Kidney (tissue), 14 donors: ENCODE results near the gene ITSN2. TPM values are rescaled to one million over a fixed set of nuclear protein-coding genes. Genes with fewer than 3 reads are reported as not detected.

Experiments
- DNase-seq, 5 donors: peaks; one replicate each; pipeline ENCODE4 v3.0.0-alpha.2; 2013 to 2020
- FAIRE-seq: peaks from 2 replicates; lab custom pipeline; 2012; peaks lifted over from hg19 to GRCh38; lab: Jason Lieb, UNC
- H3K27ac ChIP-seq, 2 donors: one replicate each; pipeline ENCODE4 v1.7.0; 2013; ENCODE audit warnings: low read depth in 2 of 2, low read length in 2 of 2, inconsistent platforms in 1 of 2
- H3K27me3 ChIP-seq: one replicate; pipeline ENCODE4 v1.7.1; 2013; ENCODE audit warnings: low read length, inconsistent platforms; ENCODE audit not compliant: control insufficient read depth, insufficient read depth
- H3K36me3 ChIP-seq, 3 donors: one replicate each; pipeline versions ENCODE4 v1.7.0 to v1.7.1; 2013; ENCODE audit warnings: low read length in 3 of 3, control low read depth in 1 of 3, inconsistent platforms in 1 of 3; ENCODE audit not compliant: insufficient read depth in 3 of 3, control insufficient read depth in 2 of 3
- H3K4me1 ChIP-seq, 3 donors: one replicate each; pipeline versions ENCODE4 v1.7.0 to v1.7.1; 2013; ENCODE audit warnings: low read length in 3 of 3, inconsistent platforms in 1 of 3, low read depth in 1 of 3; ENCODE audit not compliant: control insufficient read depth in 2 of 3, insufficient read depth in 2 of 3
- H3K4me3 ChIP-seq, 3 donors: one replicate each; pipeline versions ENCODE4 v1.7.0 to v1.8.1; 2013; ENCODE audit warnings: low read length in 3 of 3, control low read depth in 1 of 3, inconsistent platforms in 1 of 3
- H3K9ac ChIP-seq, 3 donors: one replicate each; pipeline versions ENCODE4 v1.7.0 to v1.7.1; 2013; ENCODE audit warnings: low read length in 3 of 3, control low read depth in 1 of 3, inconsistent platforms in 1 of 3
- H3K9me3 ChIP-seq, 3 donors: one replicate each; pipeline versions ENCODE4 v1.7.0 to v1.7.1; 2013; ENCODE audit warnings: low read length in 3 of 3, control low read depth in 1 of 3, inconsistent platforms in 1 of 3; ENCODE audit not compliant: control insufficient read depth in 2 of 3, insufficient read depth in 1 of 3
- intact Hi-C: fragments of 100-400 bp; cut with DNase I; formaldehyde crosslinking; loops from one replicate; pipeline ENCODE4 v1.11.1; 2022
- polyA plus RNA-seq: library from polyadenylated mRNA; stranded (reverse); fragments of 350-450 nt; fragmentation: Illumina TruSeq; extraction: RNeasy Lipid Tissue Mini Kit (QIAGEN cat#74804); gene quantifications from one replicate; pipeline ENCODE4 v1.2.3, GENCODE V29; 2014; ENCODE audit warnings: low read depth, low replicate concordance; ENCODE audit not compliant: insufficient read depth
- total RNA-seq: library from RNA; stranded (reverse); fragmentation: NEBNext Ultra II Directional; extraction: Animal tissue kit (Norgen Biotek cat#: 25700); gene quantifications from one replicate; pipeline ENCODE4 v1.2.1, GENCODE V29; 2021
- TF ChIP-seq, protein P1 (sequence below): IDR thresholded peaks from 3 replicates; pipeline ENCODE4 v1.5.1; 2012; ENCODE audit warnings: mild to moderate bottlenecking, moderate library complexity, borderline replicate concordance; ENCODE audit not compliant: insufficient read depth; ENCODE audit errors: extremely low read depth
- donor health status: control.
- donor health status: control.
- donor health status: control.
- donor health status: control.
- donor health status: control.
- donor health status: DM: yes; HTN: yes; CAD: no.
- donor health status: Normal renal cell carcinoma (clear cell type).

The ITSN2 gene
- total and polyA plus RNA-seq, 2 donors from 2014 or later, result 20.1 to 72.8 TPM

DNA sequence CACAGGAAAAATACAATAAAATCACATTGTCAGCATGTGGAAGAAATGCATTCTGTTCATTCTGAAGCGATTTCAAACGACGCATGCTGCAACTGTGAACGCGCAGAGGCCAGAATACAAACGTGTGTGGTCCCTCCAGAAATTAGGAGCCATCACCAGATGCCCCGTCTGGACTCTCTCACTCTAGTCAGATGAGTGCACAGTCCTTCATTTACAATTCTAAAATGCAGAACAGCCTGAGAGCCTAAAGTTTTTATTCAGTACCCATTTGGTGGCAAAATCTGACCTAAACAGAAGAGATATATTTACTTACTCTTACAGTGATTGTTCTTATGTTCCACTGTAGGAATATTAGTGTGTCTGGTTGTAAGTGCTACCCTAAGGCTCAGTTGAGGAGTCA is 148.9 kb downstream of the ITSN2 start:
- H3K36me3 ChIP-seq, result peaks cover 0 to 46% (median 29%) of the 10 kb centered on the region in 3 donors
- no peaks in the 10 kb centered on the region for H3K4me1 ChIP-seq
- TF ChIP-seq, protein P1, sequence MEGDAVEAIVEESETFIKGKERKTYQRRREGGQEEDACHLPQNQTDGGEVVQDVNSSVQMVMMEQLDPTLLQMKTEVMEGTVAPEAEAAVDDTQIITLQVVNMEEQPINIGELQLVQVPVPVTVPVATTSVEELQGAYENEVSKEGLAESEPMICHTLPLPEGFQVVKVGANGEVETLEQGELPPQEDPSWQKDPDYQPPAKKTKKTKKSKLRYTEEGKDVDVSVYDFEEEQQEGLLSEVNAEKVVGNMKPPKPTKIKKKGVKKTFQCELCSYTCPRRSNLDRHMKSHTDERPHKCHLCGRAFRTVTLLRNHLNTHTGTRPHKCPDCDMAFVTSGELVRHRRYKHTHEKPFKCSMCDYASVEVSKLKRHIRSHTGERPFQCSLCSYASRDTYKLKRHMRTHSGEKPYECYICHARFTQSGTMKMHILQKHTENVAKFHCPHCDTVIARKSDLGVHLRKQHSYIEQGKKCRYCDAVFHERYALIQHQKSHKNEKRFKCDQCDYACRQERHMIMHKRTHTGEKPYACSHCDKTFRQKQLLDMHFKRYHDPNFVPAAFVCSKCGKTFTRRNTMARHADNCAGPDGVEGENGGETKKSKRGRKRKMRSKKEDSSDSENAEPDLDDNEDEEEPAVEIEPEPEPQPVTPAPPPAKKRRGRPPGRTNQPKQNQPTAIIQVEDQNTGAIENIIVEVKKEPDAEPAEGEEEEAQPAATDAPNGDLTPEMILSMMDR, result no peak
- no peak overlapping the region for H3K4me3 ChIP-seq
- no peak overlapping the region for H3K9ac ChIP-seq
- FAIRE-seq, result no peak
- intact Hi-C loops, result no loop called here
- H3K27ac ChIP-seq, result no peak overlapping the region
- no peak for DNase-seq
- H3K9me3 ChIP-seq, result no peaks in the 10 kb centered on the region
- no peaks in the 10 kb centered on the region for H3K27me3 ChIP-seq

DNA sequence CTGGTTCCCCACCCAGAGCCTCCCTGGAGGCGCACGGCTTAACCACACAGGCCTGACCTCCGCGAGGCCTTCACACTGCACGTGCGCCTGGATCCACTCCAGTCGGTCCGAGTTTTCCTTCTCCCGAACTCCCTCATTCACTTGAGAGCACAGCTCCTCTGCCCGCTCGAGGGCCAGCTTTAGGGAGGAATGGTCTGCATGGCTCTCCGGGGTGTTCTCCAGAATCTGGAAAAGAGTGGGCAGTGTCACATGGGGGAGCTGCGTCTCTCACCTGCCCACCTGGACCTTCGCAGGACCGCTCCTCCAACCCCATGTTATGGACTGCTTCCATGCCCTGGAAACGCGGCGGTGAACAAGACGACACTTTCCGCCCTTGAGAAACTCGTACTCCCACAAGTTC is 149.6 kb downstream of the ITSN2 start:
- no peak overlapping the region for H3K4me3 ChIP-seq
- no peak for FAIRE-seq

DNA sequence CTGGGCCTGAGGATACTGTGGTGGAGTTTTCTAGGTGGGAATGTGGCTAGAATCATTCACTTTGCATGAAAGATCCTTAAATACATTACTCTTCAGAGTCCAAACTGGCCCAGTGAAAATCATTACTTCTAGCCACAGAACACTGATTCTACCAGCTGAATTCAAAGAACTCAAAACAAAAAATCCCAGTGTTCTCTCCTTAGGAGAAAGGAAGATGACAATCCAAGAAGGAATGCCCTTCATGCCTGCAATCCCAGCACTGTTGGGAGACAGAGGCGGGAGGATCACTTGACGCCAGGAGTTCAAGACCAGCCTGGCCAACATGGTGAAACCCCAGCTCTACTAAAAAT is 150.3 kb downstream of the ITSN2 start:
- Histone ChIP-seq H3K27ac (no peak overlapping the region), H3K27me3 (no peaks in the 10 kb centered on the region), H3K4me1 (no peaks in the 10 kb centered on the region), H3K9ac (no peak overlapping the region), H3K9me3 (no peaks in the 10 kb centered on the region), H3K4me3 (no peak overlapping the region), H3K36me3 (peaks cover 0 to 53% (median 29%) of the 10 kb centered on the region in 3 donors)
- DNase-seq (no peak), FAIRE-seq (no peak)
- TF ChIP-seq, protein P1, result no peak
- intact Hi-C loops, result no loop called here

More for the DNA sequence above, 149.6 kb downstream of the ITSN2 start:
- no peak overlapping the region for H3K9ac ChIP-seq
- no peaks in the 10 kb centered on the region for H3K4me1 ChIP-seq
- H3K36me3 ChIP-seq, result peaks cover 0 to 49% (median 27%) of the 10 kb centered on the region in 3 donors
- no peaks in the 10 kb centered on the region for H3K27me3 ChIP-seq
- DNase-seq, result no peak
- no peaks in the 10 kb centered on the region for H3K9me3 ChIP-seq
- TF ChIP-seq, protein P1, result no peak
- H3K27ac ChIP-seq, result no peak overlapping the region
- intact Hi-C loops, result no loop called here
